B cell (primary cell): ENCODE data around the gene PSMC3IP. TPM values are rescaled to one million over a fixed set of nuclear protein-coding genes. Genes with fewer than 3 reads are reported as not detected.

Source experiments
- ATAC-seq: fragments of 200-7000 bp; cut with Tn5 transposase; one replicate; pipeline ENCODE4 v1.10.0; 2021; ENCODE audit warnings: low read depth, mild to moderate bottlenecking, moderate number of reproducible peaks, moderate library complexity
- CTCF ChIA-PET: fragments of 350-600 bp; sonication (Branson Sonifier 250); formaldehyde crosslinking; loops from one replicate; lab custom pipeline; 2021; ENCODE audit warnings: antibody characterized with exemption, inconsistent platforms; lab: Charles Lee
- POLR2A ChIA-PET: fragments of 350-600 bp; sonication (Branson Sonifier 250); formaldehyde crosslinking; loops from one replicate; lab custom pipeline; 2021; ENCODE audit warnings: antibody characterized with exemption; lab: Charles Lee
- DNase-seq: peaks from one replicate; pipeline ENCODE4 v3.0.0; 2013
- H2AFZ ChIP-seq: 2 replicates; pipeline ENCODE4 v1.6.1; 2012; ENCODE audit warnings: mild to moderate bottlenecking, low read depth, low read length; ENCODE audit not compliant: insufficient read depth, poor library complexity, severe bottlenecking
- H3K27ac ChIP-seq, 2 donors: 1 replicate in 1 of 2; 2 replicates in 1 of 2; pipeline ENCODE4 v1.5.1; 2012 to 2013; ENCODE audit warnings: low read length in 2 of 2, mild to moderate bottlenecking in 2 of 2, moderate library complexity in 1 of 2
- H3K27me3 ChIP-seq, 4 experiments: fragments of 200-600 bp in 1 of 4; sonication (generic) in 1 of 4; replicated peaks in 1 of 4; 1 replicate in 2 of 4; 2 replicates in 2 of 4; pipeline versions ENCODE4 v1.6.1 to v1.7.0; 2013 to 2016; ENCODE audit warnings: low read length in 3 of 4, mild to moderate bottlenecking in 2 of 4, mixed read lengths in 1 of 4, moderate library complexity in 1 of 4; ENCODE audit not compliant: insufficient read depth in 4 of 4, control insufficient read depth in 3 of 4; ENCODE audit errors: control extremely low read depth in 1 of 4
- H3K36me3 ChIP-seq, 2 experiments: replicated peaks in 1 of 2; 1 replicate in 1 of 2; 2 replicates in 1 of 2; pipeline versions ENCODE4 v1.6.1 to v1.7.1; 2013; ENCODE audit warnings: low read length in 1 of 2; ENCODE audit not compliant: insufficient read depth in 2 of 2, control insufficient read depth in 1 of 2; ENCODE audit errors: control extremely low read depth in 1 of 2, extremely low read depth in 1 of 2
- H3K4me1 ChIP-seq, 2 donors: fragments of 200-600 bp in 1 of 2; sonication (generic) in 1 of 2; 1 replicate in 1 of 2; 2 replicates in 1 of 2; pipeline versions ENCODE4 v1.5.1 to v1.6.1; 2013 to 2017; ENCODE audit warnings: low read length in 2 of 2; ENCODE audit not compliant: control insufficient read depth in 2 of 2, insufficient read depth in 2 of 2
- H3K4me2 ChIP-seq: replicated peaks from 2 replicates; pipeline ENCODE3; 2012; ENCODE audit warnings: mild to moderate bottlenecking, low read depth, low read length; ENCODE audit not compliant: poor library complexity, severe bottlenecking
- H3K4me3 ChIP-seq, 5 experiments: fragments of 200-600 bp in 1 of 5; sonication (generic) in 1 of 5; 1 replicate in 3 of 5; 2 replicates in 2 of 5; pipeline versions ENCODE4 v1.5.1 to v1.7.0; 2011 to 2016; ENCODE audit warnings: low read length in 4 of 5, mild to moderate bottlenecking in 4 of 5, low read depth in 2 of 5, control low read depth in 1 of 5, moderate library complexity in 1 of 5; ENCODE audit not compliant: insufficient read depth in 1 of 5; ENCODE audit errors: control extremely low read depth in 1 of 5, extremely low read depth in 1 of 5
- H3K79me2 ChIP-seq: fragments of 200-600 bp; sonication (generic); one replicate; pipeline ENCODE4 v1.6.0; 2016; ENCODE audit warnings: low read length; ENCODE audit not compliant: control insufficient read depth, insufficient read depth
- H3K9ac ChIP-seq: fragments of 200-600 bp; sonication (generic); 2 replicates; pipeline ENCODE4 v1.6.1; 2017; ENCODE audit warnings: mild to moderate bottlenecking, low read length, moderate library complexity
- H3K9me3 ChIP-seq, 3 donors: one replicate each; pipeline versions ENCODE4 v1.6.1 to v1.7.1; 2013; ENCODE audit warnings: low read length in 2 of 3; ENCODE audit not compliant: control insufficient read depth in 2 of 3, insufficient read depth in 1 of 3; ENCODE audit errors: control extremely low read depth in 1 of 3
- H4K20me1 ChIP-seq: 2 replicates; pipeline ENCODE4 v1.6.0; 2012; ENCODE audit warnings: mild to moderate bottlenecking, low read length; ENCODE audit not compliant: insufficient read depth, control insufficient read depth, poor library complexity, severe bottlenecking
- H3K27ac Mint-ChIP-seq: one replicate; pipeline ENCODE4 v1.8.0; 2021; ENCODE audit warnings: mixed read lengths
- H3K27me3 Mint-ChIP-seq: one replicate; pipeline ENCODE4 v1.8.0; 2021; ENCODE audit warnings: mixed read lengths
- H3K4me1 Mint-ChIP-seq: one replicate; pipeline ENCODE4 v1.8.0; 2021; ENCODE audit warnings: mixed read lengths
- H3K4me3 Mint-ChIP-seq: one replicate; pipeline ENCODE4 v1.8.0; 2021; ENCODE audit warnings: mixed read lengths
- H3K9me3 Mint-ChIP-seq: one replicate; pipeline ENCODE4 v1.8.0; 2022; ENCODE audit warnings: mixed read lengths; ENCODE audit not compliant: insufficient read depth
- CTCF ChIP-seq: fragments of 200-600 bp; IDR thresholded peaks from one replicate; pipeline ENCODE4 v1.8.0; 2022; ENCODE audit warnings: antibody characterized with exemption, mild to moderate bottlenecking
- EZH2 ChIP-seq: IDR thresholded peaks from 2 replicates; pipeline ENCODE4 v1.6.1; 2012; ENCODE audit warnings: borderline replicate concordance, low read depth, mild to moderate bottlenecking, moderate library complexity, low read length; ENCODE audit not compliant: insufficient read depth, poor library complexity, severe bottlenecking
- WGBS: methylation state at CpG from one replicate; pipeline ENCODE4 v1.1.5; 2013; ENCODE audit warnings: missing lambda C conversion rate; ENCODE audit not compliant: insufficient coverage; 5-methylcytosine and 5-hydroxymethylcytosine counted together
- intact Hi-C: fragments of 100-400 bp; cut with micrococcal nuclease; formaldehyde crosslinking; loops from one replicate; pipeline ENCODE4 v1.10.0; 2022
- polyA plus RNA-seq: library from polyadenylated mRNA; depleted of rRNA; stranded (reverse); fragments of >200 nt; gene quantifications from 2 replicates; pipeline ENCODE4 v1.2.3, GENCODE V29; 2012
- total RNA-seq, 2 donors: library from RNA; stranded (reverse); fragments of 120-200 nt in 1 of 2; gene quantifications; 1 replicate in 1 of 2; 2 replicates in 1 of 2; pipeline versions ENCODE4 v1.2.3 to v1.2.4, GENCODE V29; 2013 to 2022

Gene PSMC3IP
- total and polyA plus RNA-seq, 2 donors (not counting 1 experiment from before 2014, with no cell fraction given), result 2.8 to 10.4 TPM

GRCh38 chr17:42578282-42578869 lies 847 bp upstream of the PSMC3IP start:
- peak overlapping the region; percentile 70 for H3K9ac ChIP-seq

More at GRCh38 chr17:42578282-42578869, 847 bp upstream of the PSMC3IP start:
- Histone ChIP-seq H3K27me3 (no peaks in the 10 kb centered on the region), H4K20me1 (peaks cover 15% of the 10 kb centered on the region), H3K4me2 (peak overlapping the region; percentile 93), H3K79me2 (peaks cover 14% of the 10 kb centered on the region), H3K4me3 (peak overlapping the region; percentile 56 to 82 (median 74)), H3K36me3 (peaks cover 13 to 51% of the 10 kb centered on the region in 2 experiments), H3K9me3 (no peaks in the 10 kb centered on the region), H3K27ac (peak overlapping the region; percentile 45 to 72), H3K4me1 (peaks cover 12 to 30% of the 10 kb centered on the region in 2 donors), H2AFZ (peak overlapping the region; percentile 85)
- H3K4me1 Mint-ChIP-seq, result peaks cover 42% of the 10 kb centered on the region
- H3K4me3 Mint-ChIP-seq, result peak overlapping the region; percentile 99
- WGBS, result 2% methylated on average over 8 of the region's 20 CpGs
- ATAC-seq, result peak; percentile 39
- DNase-seq, result peak; percentile 83
- peak overlapping the region; percentile 99 for H3K27ac Mint-ChIP-seq
- intact Hi-C loops, result loop anchor here (1.0 to 10.0 kb wide), 5 partner anchors 30 to 416 kb away; partner anchors contain the start of genes BECN1 and RPL27
- ChIA-PET CTCF (interaction anchor here (0.6 to 4.3 kb wide), 66 partner anchors 9 to 905 kb away, joined by 3 to 72 read pairs (median 4); partner anchors contain the start of genes BECN1, CAVIN1, CCR10 and CNTD1), POLR2A (interaction anchor here (0.6 to 2.7 kb wide), 22 partner anchors 11 to 1963 kb away, joined by 3 to 19 read pairs (median 6); partner anchors contain the start of genes BECN1, MLX, NAGLU and PLEKHH3)
- peak; percentile 85 for TF ChIP-seq CTCF
- TF ChIP-seq EZH2, result no peak
- no peaks in the 10 kb centered on the region for H3K27me3 Mint-ChIP-seq
- no peaks in the 10 kb centered on the region for H3K9me3 Mint-ChIP-seq
